IPS-NIHi7 (cell line): Measurements from ENCODE around the gene MTNR1A.

Experiments
- DNase-seq: peaks from one replicate; pipeline ENCODE4 v3.0.0; 2012; ENCODE audit warnings: mixed read lengths; ENCODE audit errors: extremely low spot score

The MTNR1A gene

GRCh38 chr4:186494496-186494895, 60.9 kb downstream of the MTNR1A start:
- no peak for DNase-seq

- no peak for DNase-seq
These were observed 67.6 kb downstream of the MTNR1A start for GRCh38 chr4:186487726-186488125.

- no peak for DNase-seq
These were observed 69.2 kb downstream of the MTNR1A start for GRCh38 chr4:186486172-186486571.

DNA sequence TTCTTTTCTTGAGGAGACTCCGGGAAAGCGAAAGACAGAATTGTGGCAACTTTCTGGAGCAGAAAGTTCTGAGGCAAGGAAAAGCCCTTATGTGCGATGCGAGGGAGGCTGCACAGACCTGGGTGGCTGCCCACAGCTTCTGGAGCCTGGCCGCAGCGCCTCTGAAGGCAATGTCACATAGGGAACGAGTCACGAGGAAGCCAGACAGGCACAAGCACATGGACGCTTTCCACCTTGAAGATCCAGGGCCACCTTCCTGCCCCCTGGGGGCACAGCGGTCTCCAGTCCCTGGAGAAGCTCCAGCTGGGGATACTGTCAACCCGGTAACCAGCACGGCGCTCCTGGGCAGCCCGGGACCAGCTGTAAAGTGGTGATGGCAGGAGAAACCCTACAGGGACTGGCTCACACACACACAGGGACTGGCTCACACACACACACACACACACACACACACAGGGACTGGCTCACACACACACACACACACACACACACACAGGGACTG, 69.8 kb downstream of the MTNR1A start:
- DNase-seq, result no peak

GRCh38 chr4:186485150-186485549, 70.2 kb downstream of the MTNR1A start:
- DNase-seq, result no peak

- no peak for DNase-seq
These were observed 71.7 kb downstream of the MTNR1A start for GRCh38 chr4:186483656-186484055.
